ENCODE data around the gene REXO1. TPM values are rescaled to one million over a fixed set of nuclear protein-coding genes. Genes with fewer than 3 reads are reported as not detected.

REXO1 gene
- polyA plus RNA-seq, 1 donor = 29.0 TPM

DNA sequence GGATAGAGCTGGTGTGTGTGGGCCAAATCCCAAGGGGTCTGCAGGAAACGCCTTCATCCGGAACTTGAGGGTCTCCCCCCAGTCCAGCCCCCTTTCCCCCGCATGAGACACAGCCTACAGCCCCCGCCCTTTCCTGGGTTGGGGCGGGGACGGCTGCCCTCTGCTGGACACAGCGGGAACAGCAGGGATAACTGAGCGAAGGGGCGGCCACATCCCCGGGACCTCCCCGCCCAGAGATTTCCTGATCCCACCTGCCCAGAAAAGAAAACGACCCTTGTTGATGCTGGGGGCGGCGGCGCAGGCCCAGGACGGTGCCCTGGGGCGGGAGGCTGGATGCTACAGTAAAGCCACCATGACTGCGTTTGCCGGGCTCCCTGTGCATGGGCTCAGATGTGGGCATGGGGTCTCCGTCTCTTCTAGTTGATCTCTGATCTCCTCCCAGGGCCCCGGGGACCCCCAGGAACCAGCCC lies 80.8 kb downstream of the REXO1 start:
- no peak for DNase-seq

DNA sequence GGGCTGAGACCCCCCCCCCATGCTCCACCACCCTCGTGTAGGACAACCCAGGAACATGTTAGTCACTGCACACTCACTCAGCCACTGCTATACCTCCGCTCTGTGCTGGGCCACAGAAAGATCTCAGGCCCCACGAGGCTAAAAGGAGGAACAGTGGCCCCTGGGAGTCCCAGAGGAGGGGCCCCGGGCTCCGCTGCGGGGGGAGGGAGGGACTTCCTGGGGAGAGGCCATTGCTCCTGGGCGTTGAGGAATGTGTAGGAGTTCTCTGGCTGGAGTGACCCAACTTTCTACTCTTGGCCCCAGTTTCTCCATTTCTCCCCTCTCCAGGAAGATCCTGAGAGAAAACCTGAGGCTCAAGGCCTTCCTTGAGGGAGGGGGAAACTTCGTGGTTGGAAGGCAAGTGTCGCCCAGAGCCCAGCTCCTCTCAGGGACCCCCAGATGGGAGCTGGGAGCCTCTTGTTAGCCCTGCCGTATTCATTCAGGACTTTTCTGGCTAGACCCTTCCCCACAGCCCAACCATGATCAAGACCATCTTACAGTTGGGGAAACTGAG lies 81.4 kb downstream of the REXO1 start:
- DNase-seq = no peak

GRCh38 chr19:1765904-1766799 lies 82.1 kb downstream of the REXO1 start:
- DNase-seq = no peak

Other genes starting within 250 kb of the REXO1 start
- gene UQCR11, start 243.0 kb downstream of the REXO1 start, polyA plus RNA-seq (ENCODE audit: insufficient read length) = 82.3 TPM
- 98.9 TPM for gene TCF3, start 195.9 kb downstream of the REXO1 start, polyA plus RNA-seq (ENCODE audit: insufficient read length)
- 0.03 TPM for gene ONECUT3, start 95.0 kb downstream of the REXO1 start, polyA plus RNA-seq (ENCODE audit: insufficient read length)
- 0.85 TPM for gene ATP8B3, start 36.2 kb downstream of the REXO1 start, polyA plus RNA-seq (ENCODE audit: insufficient read length)
- gene KLF16, start 15.1 kb upstream of the REXO1 start, polyA plus RNA-seq (ENCODE audit: insufficient read length) = 4.5 TPM
- 29.3 TPM for gene ABHD17A, start 37.0 kb upstream of the REXO1 start, polyA plus RNA-seq (ENCODE audit: insufficient read length)
- gene ADAT3, start 56.9 kb upstream of the REXO1 start, polyA plus RNA-seq (ENCODE audit: insufficient read length) = 2.4 TPM
- gene SCAMP4, start 56.9 kb upstream of the REXO1 start, polyA plus RNA-seq (ENCODE audit: insufficient read length) = 67.5 TPM
- gene CSNK1G2, start 92.7 kb upstream of the REXO1 start, polyA plus RNA-seq (ENCODE audit: insufficient read length) = 45.0 TPM
- 87.4 TPM for gene BTBD2, start 167.2 kb upstream of the REXO1 start, polyA plus RNA-seq (ENCODE audit: insufficient read length)
- gene MKNK2, start 202.8 kb upstream of the REXO1 start, polyA plus RNA-seq (ENCODE audit: insufficient read length) = 54.4 TPM
- gene MOB3A, start 247.8 kb upstream of the REXO1 start, polyA plus RNA-seq (ENCODE audit: insufficient read length) = 22.8 TPM
- 6.2 TPM for gene IZUMO4, start 248.4 kb upstream of the REXO1 start, polyA plus RNA-seq (ENCODE audit: insufficient read length)

Measured in left kidney (tissue), 2 donors.